ENCODE results near the gene GMPS. TPM values are rescaled to one million over a fixed set of nuclear protein-coding genes. Genes with fewer than 3 reads are reported as not detected.
A peak's percentile ranks its signal among the peaks of the same experiment; 100 is the strongest.

Gene GMPS
- total RNA-seq, 1 experiment from 2014 or later = 137 TPM

- H3K27ac ChIP-seq (ENCODE audit: low read length) = no peak overlapping the region
- ChIA-PET CTCF (no interaction called here), POLR2A (no interaction called here)
- H3K27me3 ChIP-seq (ENCODE audit: control insufficient read depth, insufficient read depth, low read length) = no peaks in the 10 kb centered on the region
- H3K4me1 ChIP-seq (ENCODE audit: control insufficient read depth, insufficient read depth, low read length) = no peaks in the 10 kb centered on the region
- ATAC-seq (peak; percentile 41; the same call in 1 of the 2 replicates), DNase-seq (ENCODE audit: low read depth, low spot score) (no peak)
- no peak overlapping the region for H3K4me3 ChIP-seq (ENCODE audit: low read depth in 2 of 2, low read length in 2 of 2)
- TF ChIP-seq POLR2AphosphoS5 (IDR thresholded peaks at IDR 0.05; ENCODE audit: low read depth, low read length) (0 out of 2 replicates have a peak, but pooled peaks have one; percentile 60), REST (IDR thresholded peaks at IDR 0.05; ENCODE audit: insufficient read depth in 1 of 2, low read depth in 2 of 2, low read length in 1 of 2) (no peak)
- in situ Hi-C loops (cut with HindIII; ENCODE audit: low pct_unique_long_range_greater_than_20kb, low sequenced_read_pairs) = no loop called here
- peaks cover 2% of the 10 kb centered on the region; the same call in 1 of the 2 replicates for H3K36me3 ChIP-seq (ENCODE audit: control insufficient read depth, insufficient read depth, low read length)
- H3K9me3 ChIP-seq (ENCODE audit: control insufficient read depth, insufficient read depth, low read depth, low read length) = no peaks in the 10 kb centered on the region
- no TSS peak for BruUV-seq (replicated peaks)
- intact Hi-C loops (cut with micrococcal nuclease; ENCODE audit: unreplicated experiment) = loop anchor here (10.0 kb wide), 1 partner anchor 145 kb away; the partner anchor contains the start of gene C3orf33
Observed at GRCh38 chr3:155949453-155950217, 79.2 kb downstream of the GMPS start.

- H3K36me3 ChIP-seq (ENCODE audit: control insufficient read depth, insufficient read depth, low read length) = no peaks in the 10 kb centered on the region
- no TSS peak for BruUV-seq (replicated peaks)
- intact Hi-C loops (cut with micrococcal nuclease; ENCODE audit: unreplicated experiment) = loop anchor here (10.0 kb wide), 1 partner anchor 152 kb away; the partner anchor contains the start of gene C3orf33
Observed at GRCh38 chr3:155956508-155957411, 86.3 kb downstream of the GMPS start.

More at GRCh38 chr3:155956508-155957411, 86.3 kb downstream of the GMPS start:
- TF ChIP-seq TCF7L2 (IDR thresholded peaks at IDR 0.05; ENCODE audit: low read depth, low read length) (no peak), CTCF (IDR thresholded peaks at IDR 0.05) (no peak), REST (IDR thresholded peaks at IDR 0.05; ENCODE audit: insufficient read depth in 1 of 2, low read depth in 2 of 2, low read length in 1 of 2) (no peak), POLR2AphosphoS5 (IDR thresholded peaks at IDR 0.05; ENCODE audit: low read depth, low read length) (no peak), SIN3A (IDR thresholded peaks at IDR 0.05; ENCODE audit: borderline replicate concordance, insufficient read depth, low read depth, low read length) (no peak)
- Histone ChIP-seq H3K4me1 (ENCODE audit: control insufficient read depth, insufficient read depth, low read length) (no peaks in the 10 kb centered on the region), H3K27me3 (ENCODE audit: control insufficient read depth, insufficient read depth, low read length) (no peaks in the 10 kb centered on the region), H3K27ac (ENCODE audit: low read length) (no peak overlapping the region), H3K9me3 (ENCODE audit: control insufficient read depth, insufficient read depth, low read depth, low read length) (no peaks in the 10 kb centered on the region), H3K4me3 (ENCODE audit: low read depth in 2 of 2, low read length in 2 of 2) (no peak overlapping the region)
- no peak for DNase-seq (ENCODE audit: low read depth, low spot score)
- POLR2A ChIA-PET = no interaction called here
- ATAC-seq = no peak
- in situ Hi-C loops (cut with HindIII; ENCODE audit: low pct_unique_long_range_greater_than_20kb, low sequenced_read_pairs) = no loop called here
- CTCF ChIA-PET = no interaction called here

All from Panc1 (cell line).